ENCODE measurements around the gene NEK8.
A peak's percentile ranks its signal among the peaks of the same experiment; 100 is the strongest.

- TF ChIP-seq CTCF (IDR thresholded peaks at IDR 0.05 in 8 of 11, conservative IDR thresholded peaks at IDR 0.05 in 3 of 11), result no peak
- peak in 1 of 3 donors; percentile 5 for TF ChIP-seq POLR2A (IDR thresholded peaks at IDR 0.05)
- TF ChIP-seq POLR2AphosphoS5 (IDR thresholded peaks at IDR 0.05), result peak; percentile 87 to 95 (median 90)
Observed at GRCh38 chr17:28710861-28711722, 17.5 kb upstream of the NEK8 start.
